Smooth muscle cell (in vitro differentiated cells): ENCODE measurements around the gene PTMA. TPM values are rescaled to one million over a fixed set of nuclear protein-coding genes. Genes with fewer than 3 reads are reported as not detected.

Experiments
- DNase-seq: peaks from one replicate; lab custom pipeline; 2025; ENCODE audit not compliant: unreplicated experiment; lab: John Stamatoyannopoulos, UW
- H2AFZ ChIP-seq: fragments of 200-600 bp; sonication (generic); 2 replicates; pipeline ENCODE4 v1.6.0; 2016; ENCODE audit warnings: antibody characterized with exemption, low read depth, mild to moderate bottlenecking
- H3F3A ChIP-seq: fragments of 200-600 bp; sonication (generic); 2 replicates; pipeline ENCODE4 v1.6.0; 2017; ENCODE audit warnings: antibody characterized with exemption, low read depth
- H3K27ac ChIP-seq: fragments of 200-600 bp; sonication (generic); 2 replicates; pipeline ENCODE4 v1.5.1; 2016; ENCODE audit warnings: low read depth, mild to moderate bottlenecking
- H3K27me3 ChIP-seq: fragments of 200-600 bp; sonication (generic); 2 replicates; pipeline ENCODE4 v1.6.1; 2016; ENCODE audit warnings: low read depth, mild to moderate bottlenecking
- H3K36me3 ChIP-seq: fragments of 200-600 bp; sonication (generic); 2 replicates; pipeline ENCODE4 v1.5.1; 2016; ENCODE audit warnings: low read depth
- H3K4me1 ChIP-seq: fragments of 200-600 bp; sonication (generic); 2 replicates; pipeline ENCODE4 v1.5.1; 2016; ENCODE audit warnings: low read depth
- H3K4me2 ChIP-seq: fragments of 200-600 bp; sonication (generic); 2 replicates; pipeline ENCODE4 v1.6.0; 2016; ENCODE audit warnings: mild to moderate bottlenecking
- H3K4me3 ChIP-seq: fragments of 200-600 bp; sonication (generic); 2 replicates; pipeline ENCODE4 v1.5.1; 2016; ENCODE audit warnings: mild to moderate bottlenecking
- H3K79me2 ChIP-seq: fragments of 200-600 bp; sonication (generic); 2 replicates; pipeline ENCODE4 v1.6.0; 2016; ENCODE audit warnings: low read depth, mild to moderate bottlenecking
- H3K9ac ChIP-seq: fragments of 200-600 bp; sonication (generic); 2 replicates; pipeline ENCODE4 v1.6.0; 2016; ENCODE audit warnings: low read depth
- H3K9me3 ChIP-seq: fragments of 200-600 bp; sonication (generic); replicated peaks from 2 replicates; pipeline ENCODE4 v1.5.1; 2016; ENCODE audit warnings: low read depth
- H4K20me1 ChIP-seq: fragments of 200-600 bp; sonication (generic); 2 replicates; pipeline ENCODE4 v1.6.0; 2016; ENCODE audit warnings: low read depth
- WGBS: methylation state at CpG from one replicate; pipeline ENCODE4 v1.1.7; 2016; ENCODE audit warnings: low lambda C conversion rate; 5-methylcytosine and 5-hydroxymethylcytosine counted together
- polyA plus RNA-seq: library from polyadenylated mRNA; unstranded; fragments of >200 nt; fragmentation: Nextera tagmentation; extraction: Ambion mirVana; gene quantifications from 2 replicates; pipeline ENCODE4 v1.2.1, GENCODE V29; 2016
- total RNA-seq: library from RNA; depleted of rRNA; stranded (reverse); fragments of >200 nt; gene quantifications from 2 replicates; pipeline ENCODE4 v1.2.3, GENCODE V29; 2014
- TF ChIP-seq, protein P1 (sequence below): fragments of 200-600 bp; sonication (generic); IDR thresholded peaks from 2 replicates; pipeline ENCODE4 v1.5.1; 2017; ENCODE audit warnings: borderline replicate concordance, mild to moderate bottlenecking, antibody characterized with exemption; ENCODE audit not compliant: insufficient read depth, poor library complexity, severe bottlenecking

Gene PTMA
- total and polyA plus RNA-seq, 2 experiments from 2014 or later = 615 to 655 TPM

DNA sequence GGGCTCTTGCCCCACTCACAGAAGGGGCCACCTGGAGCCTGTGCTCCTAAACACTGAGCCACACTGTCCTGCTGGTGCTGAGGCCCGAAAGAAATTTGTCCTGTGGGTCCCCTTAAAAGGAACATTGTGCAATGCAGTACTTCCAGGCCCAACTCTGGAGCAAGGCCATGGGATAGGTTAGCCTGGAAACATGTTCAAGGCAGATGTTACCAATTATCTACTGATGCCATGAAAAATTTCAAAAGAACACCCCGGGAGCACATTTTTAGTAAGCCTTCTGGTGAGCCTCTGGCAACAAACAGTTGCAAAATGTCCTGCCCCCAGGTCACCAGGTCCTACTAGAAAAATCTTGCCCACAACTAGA, 12.3 kb upstream of the PTMA start:
- no peak overlapping the region for H3K4me2 ChIP-seq
- no peak overlapping the region for H2AFZ ChIP-seq
- no peaks in the 10 kb centered on the region for H3K79me2 ChIP-seq
- no peaks in the 10 kb centered on the region for H3K36me3 ChIP-seq
- no peaks in the 10 kb centered on the region for H3F3A ChIP-seq
- TF ChIP-seq, protein P1, sequence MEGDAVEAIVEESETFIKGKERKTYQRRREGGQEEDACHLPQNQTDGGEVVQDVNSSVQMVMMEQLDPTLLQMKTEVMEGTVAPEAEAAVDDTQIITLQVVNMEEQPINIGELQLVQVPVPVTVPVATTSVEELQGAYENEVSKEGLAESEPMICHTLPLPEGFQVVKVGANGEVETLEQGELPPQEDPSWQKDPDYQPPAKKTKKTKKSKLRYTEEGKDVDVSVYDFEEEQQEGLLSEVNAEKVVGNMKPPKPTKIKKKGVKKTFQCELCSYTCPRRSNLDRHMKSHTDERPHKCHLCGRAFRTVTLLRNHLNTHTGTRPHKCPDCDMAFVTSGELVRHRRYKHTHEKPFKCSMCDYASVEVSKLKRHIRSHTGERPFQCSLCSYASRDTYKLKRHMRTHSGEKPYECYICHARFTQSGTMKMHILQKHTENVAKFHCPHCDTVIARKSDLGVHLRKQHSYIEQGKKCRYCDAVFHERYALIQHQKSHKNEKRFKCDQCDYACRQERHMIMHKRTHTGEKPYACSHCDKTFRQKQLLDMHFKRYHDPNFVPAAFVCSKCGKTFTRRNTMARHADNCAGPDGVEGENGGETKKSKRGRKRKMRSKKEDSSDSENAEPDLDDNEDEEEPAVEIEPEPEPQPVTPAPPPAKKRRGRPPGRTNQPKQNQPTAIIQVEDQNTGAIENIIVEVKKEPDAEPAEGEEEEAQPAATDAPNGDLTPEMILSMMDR = no peak
- H3K4me1 ChIP-seq = no peaks in the 10 kb centered on the region
- H4K20me1 ChIP-seq = no peaks in the 10 kb centered on the region
- WGBS = 58% methylated on average over 2 of the region's 2 CpGs
- no peaks in the 10 kb centered on the region for H3K27me3 ChIP-seq
- no peak overlapping the region for H3K9ac ChIP-seq
- DNase-seq = no peak
- H3K9me3 ChIP-seq = no peaks in the 10 kb centered on the region
- H3K27ac ChIP-seq = no peak overlapping the region
- no peak overlapping the region for H3K4me3 ChIP-seq

DNA sequence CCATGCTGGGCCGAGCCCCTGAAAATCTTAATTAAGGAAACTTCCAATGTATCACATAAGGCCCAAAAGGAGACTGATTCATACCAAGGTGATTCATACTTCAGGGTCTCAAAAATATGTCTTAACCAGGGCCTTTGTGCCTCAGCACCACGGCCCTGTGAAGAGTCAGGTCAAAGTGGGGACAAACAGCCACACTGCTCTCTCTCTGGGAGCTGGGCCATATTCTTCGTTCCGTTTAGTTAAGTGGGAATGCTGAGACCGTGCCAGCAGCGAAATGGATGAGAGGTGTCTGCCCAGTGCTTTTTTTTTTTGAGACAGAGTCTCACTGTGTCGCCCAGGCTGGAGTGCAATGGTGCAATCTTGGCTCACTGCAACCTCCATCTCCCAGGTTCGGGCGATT, 9.3 kb upstream of the PTMA start:
- no peak overlapping the region for H3K9ac ChIP-seq
- no peaks in the 10 kb centered on the region for H3K36me3 ChIP-seq
- TF ChIP-seq, protein P1 = no peak
- H3K9me3 ChIP-seq = no peaks in the 10 kb centered on the region
- no peaks in the 10 kb centered on the region for H3K4me1 ChIP-seq
- H3F3A ChIP-seq = no peaks in the 10 kb centered on the region
- no peak overlapping the region for H3K27ac ChIP-seq
- H3K79me2 ChIP-seq = no peaks in the 10 kb centered on the region
- H3K4me2 ChIP-seq = no peak overlapping the region
- no peak overlapping the region for H2AFZ ChIP-seq
- no peaks in the 10 kb centered on the region for H4K20me1 ChIP-seq
- H3K4me3 ChIP-seq = no peak overlapping the region
- no peak for DNase-seq
- 94% methylated on average over 9 of the region's 9 CpGs for WGBS
- no peaks in the 10 kb centered on the region for H3K27me3 ChIP-seq

DNA sequence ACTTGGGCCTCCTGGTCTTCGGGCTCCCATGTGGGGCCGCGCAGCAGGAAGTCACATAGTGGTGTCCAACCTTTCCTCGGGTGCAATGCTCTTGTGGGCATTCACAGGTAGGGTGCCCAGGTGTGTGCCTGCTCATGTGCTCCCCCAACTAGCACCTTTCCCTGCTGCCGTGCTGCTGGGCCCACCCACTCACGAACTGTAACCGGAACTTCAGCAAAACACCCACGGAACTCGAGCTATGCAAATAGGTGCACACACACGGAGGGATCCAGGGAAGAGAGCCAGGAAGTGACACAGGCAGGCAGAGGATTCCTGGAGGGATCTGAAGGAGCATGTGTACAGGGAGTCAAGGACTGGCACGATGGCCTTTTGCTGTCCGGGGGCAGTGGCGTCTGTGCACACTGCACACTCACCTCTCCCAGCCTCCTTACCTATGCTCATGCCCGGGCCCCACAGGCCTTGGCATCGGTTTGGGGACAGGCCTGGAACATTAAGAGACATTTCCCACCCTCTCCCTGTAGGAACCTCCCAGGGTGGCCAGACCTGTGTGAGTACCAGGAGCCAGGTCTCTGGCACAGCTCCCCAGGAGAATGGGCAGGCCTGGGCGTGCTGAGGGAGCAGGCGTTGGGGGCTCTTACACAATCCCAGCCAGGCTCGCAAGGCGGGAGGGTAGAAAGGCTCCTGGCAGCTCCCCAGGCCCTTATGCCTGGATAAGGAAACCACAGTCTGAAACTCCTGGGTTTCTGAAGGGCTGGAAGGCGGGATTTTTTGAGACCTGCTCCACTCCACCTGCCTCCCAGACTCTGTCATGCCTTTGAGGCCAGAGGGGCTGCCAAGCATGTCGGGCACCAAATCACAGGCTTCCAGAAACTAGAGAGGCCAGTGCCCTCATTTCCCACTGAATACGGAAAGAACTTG, 6.6 kb upstream of the PTMA start:
- DNase-seq = no peak
- Histone ChIP-seq H3K36me3 (no peaks in the 10 kb centered on the region), H3K4me3 (no peak overlapping the region), H3K27me3 (no peaks in the 10 kb centered on the region), H3K4me1 (no peaks in the 10 kb centered on the region), H2AFZ (no peak overlapping the region), H3K9ac (no peak overlapping the region), H4K20me1 (no peaks in the 10 kb centered on the region), H3K4me2 (no peak overlapping the region), H3K27ac (no peak overlapping the region), H3K79me2 (no peaks in the 10 kb centered on the region), H3K9me3 (no peaks in the 10 kb centered on the region), H3F3A (no peaks in the 10 kb centered on the region)
- TF ChIP-seq, protein P1 = no peak
- 71% methylated on average over 22 of the region's 22 CpGs for WGBS

DNA sequence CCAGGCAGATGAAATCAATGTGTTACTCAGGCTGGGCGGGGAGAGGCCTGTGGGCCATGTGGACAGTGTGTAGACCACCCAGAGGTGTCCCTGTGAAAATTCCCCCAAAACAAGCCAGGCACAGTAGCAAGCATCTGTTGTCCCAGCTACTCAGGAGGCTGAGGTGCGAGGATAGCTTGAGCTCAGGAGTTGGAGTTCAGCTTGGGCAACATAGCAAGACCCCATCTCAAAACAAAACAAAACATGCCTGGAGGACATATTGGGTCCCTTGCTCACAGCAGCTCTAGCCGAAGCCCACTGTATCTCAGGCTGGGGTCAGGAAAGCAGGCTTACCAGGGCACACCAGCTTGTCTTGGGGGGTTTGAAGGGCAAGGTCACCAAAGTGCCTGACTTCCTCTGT, 4.3 kb upstream of the PTMA start:
- H3K27ac ChIP-seq = no peak overlapping the region
- H3F3A ChIP-seq = no peaks in the 10 kb centered on the region
- no peak overlapping the region for H3K4me3 ChIP-seq
- H3K4me1 ChIP-seq = no peaks in the 10 kb centered on the region
- TF ChIP-seq, protein P1 = no peak
- H3K9me3 ChIP-seq = no peaks in the 10 kb centered on the region
- H2AFZ ChIP-seq = no peak overlapping the region
- H4K20me1 ChIP-seq = peaks cover 6% of the 10 kb centered on the region
- no peak overlapping the region for H3K9ac ChIP-seq
- H3K27me3 ChIP-seq = no peaks in the 10 kb centered on the region
- WGBS = 97% methylated on average over 3 of the region's 3 CpGs
- no peak overlapping the region for H3K4me2 ChIP-seq
- DNase-seq = no peak
- H3K79me2 ChIP-seq = peaks cover 7% of the 10 kb centered on the region
- no peaks in the 10 kb centered on the region for H3K36me3 ChIP-seq
